Cerebellar cortex (tissue), 1 donor: ENCODE measurements around the gene UQCRQ.

Source experiments
- DNase-seq: peaks from one replicate; pipeline ENCODE4 v3.0.0-alpha.2; 2015; ENCODE audit warnings: low spot score

UQCRQ gene

GRCh38 chr5:132866342-132867045 lies at the start of gene UQCRQ, which contains the start of gene GDF9:
UQCRQ (plus strand) TSS chr5:132866642; CDS start chr5:132866882, 240 bp downstream.
GDF9 (minus strand) TSS chr5:132866469; CDS start chr5:132864533, 1,936 bp downstream.
- DNase-seq = peak; percentile 100

- no peak for DNase-seq
These were observed 49.4 kb upstream of the UQCRQ start for GRCh38 chr5:132817011-132817410.

- peak; percentile 37 for DNase-seq
These were observed 47.0 kb upstream of the UQCRQ start for GRCh38 chr5:132819468-132819867.

GRCh38 chr5:132820162-132820754 lies 46.2 kb upstream of the UQCRQ start:
- DNase-seq = peak; percentile 97

GRCh38 chr5:132821350-132821749 lies 45.1 kb upstream of the UQCRQ start:
- DNase-seq = no peak

- peak; percentile 55 for DNase-seq
These were observed 44.7 kb upstream of the UQCRQ start for GRCh38 chr5:132821791-132822190.

- peak; percentile 60 for DNase-seq
These were observed 43.6 kb upstream of the UQCRQ start for GRCh38 chr5:132822650-132823480.

GRCh38 chr5:132823481-132824050 lies 42.9 kb upstream of the UQCRQ start:
- no peak for DNase-seq

- no peak for DNase-seq
These were observed 42.0 kb upstream of the UQCRQ start for GRCh38 chr5:132824426-132824825.

- DNase-seq = no peak
These were observed 41.2 kb upstream of the UQCRQ start for GRCh38 chr5:132825033-132825833.

- DNase-seq = no peak
These were observed 40.5 kb upstream of the UQCRQ start for GRCh38 chr5:132825834-132826391.

GRCh38 chr5:132826424-132827082 lies 39.9 kb upstream of the UQCRQ start:
- DNase-seq = no peak

- DNase-seq = no peak
These were observed 38.3 kb upstream of the UQCRQ start for GRCh38 chr5:132827943-132828673.

- DNase-seq = peak; percentile 33
These were observed 37.5 kb upstream of the UQCRQ start for GRCh38 chr5:132828846-132829494.

- DNase-seq = peak; percentile 63
These were observed 36.6 kb upstream of the UQCRQ start for GRCh38 chr5:132829742-132830435.

- DNase-seq = peak; percentile 50
These were observed 35.9 kb upstream of the UQCRQ start, which contains the start of gene SHROOM1 for GRCh38 chr5:132830436-132831094. SHROOM1 (minus strand) TSS chr5:132830647; CDS start chr5:132826140, 4,507 bp downstream.

GRCh38 chr5:132831095-132831860 lies 35.2 kb upstream of the UQCRQ start:
- DNase-seq = no peak
